Ovary (tissue), 3 donors: ENCODE measurements around the gene SLC1A7.

Source experiments
- CTCF ChIP-seq, 3 donors: fragments of 450-650 bp in 2 of 3; fragments of 200-600 bp in 1 of 3; IDR thresholded peaks; one replicate each; pipeline versions ENCODE4 v1.5.1 to v1.8.0; 2016 to 2022; ENCODE audit warnings: antibody characterized with exemption in 3 of 3, mild to moderate bottlenecking in 1 of 3
- POLR2A ChIP-seq: fragments of 450-650 bp; IDR thresholded peaks from one replicate; pipeline ENCODE4 v1.6.1; 2017; ENCODE audit warnings: antibody characterized with exemption, mild to moderate bottlenecking, moderate library complexity
- donor health status: DM: no; HTN: no; CAD: no.

GRCh38 chr1:53145619-53145941 lies 3.1 kb upstream of the SLC1A7 start:
- TF ChIP-seq CTCF (IDR thresholded peaks at IDR 0.05) = no peak
- no peak for TF ChIP-seq POLR2A
